GM19023 (cell line): ENCODE data around the gene PRR33.

Experiments
- ATAC-seq: cut with Tn5 transposase; IDR thresholded peaks from one replicate; pipeline ENCODE4 v1.9.1; 2021; ENCODE audit warnings: mild to moderate bottlenecking, moderate library complexity; ENCODE audit not compliant: unreplicated experiment

The PRR33 gene

DNA sequence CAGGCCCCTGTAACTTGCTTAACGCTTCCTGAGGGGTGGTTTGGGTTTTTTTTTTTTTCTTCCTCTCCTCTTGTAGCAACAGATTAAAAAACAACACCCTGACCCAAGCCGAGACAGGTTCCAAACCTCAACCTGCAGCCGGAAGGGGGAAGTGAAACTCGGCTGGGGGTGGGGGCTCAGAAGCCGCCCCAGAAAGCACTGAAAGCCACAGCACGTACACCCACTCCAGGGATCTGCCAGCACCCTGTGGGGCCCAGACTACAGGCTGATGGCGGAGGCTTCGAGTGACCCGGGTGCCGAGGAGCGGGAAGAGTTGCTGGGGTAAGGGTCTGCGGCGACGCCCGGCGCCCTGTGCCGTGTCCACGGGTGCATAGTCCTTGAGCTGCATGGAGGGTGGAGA lies 38.8 kb downstream of the PRR33 start, which contains the start of gene LSP1:
LSP1 (plus strand) TSS at position 208 of the 400 bp plus-strand sequence; CDS start at position 269, 61 bp downstream.
- ATAC-seq, result peak; percentile 47

DNA sequence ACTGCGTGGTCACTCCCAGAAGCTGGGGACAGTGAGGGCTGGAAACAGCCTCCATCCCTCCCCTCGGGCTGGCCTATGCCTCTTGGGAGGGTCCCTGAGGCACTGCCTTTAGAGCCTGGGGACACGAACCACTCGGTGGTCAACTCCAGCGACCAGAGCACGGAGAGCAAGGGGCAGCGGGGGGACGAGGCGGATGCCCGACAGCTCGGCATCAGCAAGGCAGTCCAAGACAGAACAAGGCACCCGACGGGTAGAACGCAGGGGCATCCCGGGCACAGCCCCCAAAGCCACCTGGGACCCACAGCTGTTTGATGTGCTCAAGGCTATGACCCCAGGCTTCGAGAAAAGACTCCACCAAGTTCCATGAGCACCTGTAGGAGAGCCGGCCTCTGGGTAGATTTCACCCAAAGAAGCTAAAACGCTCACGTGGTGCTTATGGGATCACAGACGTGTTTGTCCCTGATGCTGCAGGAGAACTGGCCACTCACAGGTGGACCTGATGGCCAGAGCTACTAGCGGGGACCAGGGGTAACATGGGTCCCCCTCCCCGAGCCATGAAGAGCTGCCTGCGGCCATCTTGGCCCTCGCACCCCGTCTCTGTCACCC lies 39.3 kb downstream of the PRR33 start:
- ATAC-seq, result no peak

DNA sequence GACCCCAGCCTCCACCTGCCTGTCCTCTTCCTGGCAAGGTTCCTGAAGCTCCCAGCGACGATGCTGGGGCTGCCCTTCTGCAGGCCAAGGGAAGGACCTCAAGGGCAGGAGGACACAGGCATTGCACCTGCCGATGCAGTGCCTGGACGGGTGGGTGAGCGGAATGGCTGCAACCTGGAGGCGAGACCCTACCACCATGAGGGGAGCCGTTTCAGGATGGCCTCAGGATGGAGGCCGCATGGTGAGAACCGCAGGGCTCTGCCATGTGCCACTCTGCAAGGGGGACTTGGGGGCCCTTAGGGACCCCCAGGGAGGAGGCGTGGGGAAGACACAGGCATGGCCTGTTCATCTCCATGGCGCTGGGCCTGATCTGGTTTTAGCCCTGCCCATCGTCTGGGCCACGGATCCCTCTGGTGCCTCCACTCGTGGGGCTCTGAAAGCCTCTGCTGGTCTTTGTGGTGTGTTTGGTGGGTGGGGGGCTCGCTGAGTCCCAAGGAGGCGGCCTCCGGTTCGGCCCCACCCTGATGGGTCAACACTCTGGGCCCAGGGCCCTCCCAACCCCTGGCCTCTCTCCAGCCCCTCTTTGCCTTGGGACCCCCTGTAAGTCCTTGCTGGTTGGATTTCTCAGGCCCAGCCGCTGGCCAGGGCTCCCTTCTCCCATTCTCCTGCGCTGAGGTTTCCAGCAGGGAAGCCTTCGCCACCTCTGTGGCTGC lies 40.1 kb downstream of the PRR33 start:
- ATAC-seq, result no peak

DNA sequence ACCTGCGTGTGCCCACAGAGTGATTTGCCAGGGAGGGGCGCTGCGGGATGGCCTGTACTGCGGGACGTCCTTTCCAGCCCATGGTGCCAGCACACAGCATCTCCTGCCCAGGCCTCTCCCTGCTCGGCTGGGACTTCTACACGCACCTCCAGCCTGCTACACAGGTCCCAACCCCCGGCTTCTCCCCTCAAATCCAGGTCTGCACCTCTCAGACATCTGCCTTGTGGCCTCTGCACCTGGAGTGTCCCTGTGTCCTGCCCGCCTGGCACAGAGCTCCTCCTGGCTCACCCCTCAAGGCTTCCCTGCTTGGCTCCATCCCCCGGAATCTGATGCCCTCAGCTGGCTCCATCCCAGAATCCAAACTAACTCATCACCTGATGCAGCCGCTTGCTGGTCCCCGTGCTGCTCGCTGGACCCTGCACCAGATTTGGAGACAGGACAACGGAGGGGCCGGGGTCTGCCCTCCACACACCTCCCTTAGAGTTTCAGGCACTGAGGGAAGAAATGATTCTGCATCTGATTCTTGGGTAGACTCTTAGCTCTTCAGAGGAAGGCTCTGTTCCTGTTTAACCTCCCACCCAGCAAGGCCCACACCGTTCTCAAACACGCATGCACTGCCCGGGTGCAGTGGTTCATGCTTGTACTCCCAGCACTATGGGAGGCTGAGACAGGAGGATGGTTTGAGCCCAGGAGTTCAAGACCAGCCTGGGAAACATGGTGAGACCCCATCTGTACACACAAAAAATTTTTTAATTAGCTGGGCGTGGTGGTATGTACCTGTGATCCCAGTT lies 42.9 kb downstream of the PRR33 start:
- ATAC-seq, result no peak

DNA sequence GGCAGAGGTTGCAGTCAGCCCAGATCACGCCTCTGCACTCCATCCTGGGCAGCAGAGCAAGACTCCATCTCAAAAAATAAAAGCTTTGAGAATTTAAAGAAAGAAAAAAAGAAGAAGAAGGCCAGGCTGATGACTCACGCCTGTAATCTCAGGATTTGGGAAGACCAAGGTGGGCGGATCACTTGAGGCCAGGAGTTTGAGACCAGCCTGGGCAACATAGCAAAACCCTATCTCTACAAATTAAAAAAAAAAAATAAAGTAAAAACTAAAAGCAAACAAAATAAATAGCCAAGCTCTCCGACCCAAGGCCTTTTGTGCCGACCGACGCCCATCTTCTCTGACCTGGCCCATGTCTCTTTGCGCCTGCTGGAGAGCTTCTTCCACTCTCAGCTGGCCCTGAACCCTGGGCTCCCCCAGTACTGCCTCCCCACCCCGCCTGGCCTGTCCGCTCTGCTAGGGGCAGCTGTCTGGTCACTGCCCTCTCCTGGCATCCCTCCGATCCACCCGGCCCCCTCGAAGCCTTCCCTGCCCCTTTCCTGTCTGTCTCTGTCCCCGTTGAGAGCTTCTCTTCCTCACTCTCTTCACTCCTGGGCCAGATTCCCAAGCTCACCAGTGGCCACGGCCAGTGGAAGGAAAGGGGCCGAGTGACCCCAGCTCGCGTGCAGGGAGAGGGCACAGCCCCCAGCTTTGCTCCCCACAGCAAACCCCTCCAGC lies 43.6 kb downstream of the PRR33 start:
- no peak for ATAC-seq

DNA sequence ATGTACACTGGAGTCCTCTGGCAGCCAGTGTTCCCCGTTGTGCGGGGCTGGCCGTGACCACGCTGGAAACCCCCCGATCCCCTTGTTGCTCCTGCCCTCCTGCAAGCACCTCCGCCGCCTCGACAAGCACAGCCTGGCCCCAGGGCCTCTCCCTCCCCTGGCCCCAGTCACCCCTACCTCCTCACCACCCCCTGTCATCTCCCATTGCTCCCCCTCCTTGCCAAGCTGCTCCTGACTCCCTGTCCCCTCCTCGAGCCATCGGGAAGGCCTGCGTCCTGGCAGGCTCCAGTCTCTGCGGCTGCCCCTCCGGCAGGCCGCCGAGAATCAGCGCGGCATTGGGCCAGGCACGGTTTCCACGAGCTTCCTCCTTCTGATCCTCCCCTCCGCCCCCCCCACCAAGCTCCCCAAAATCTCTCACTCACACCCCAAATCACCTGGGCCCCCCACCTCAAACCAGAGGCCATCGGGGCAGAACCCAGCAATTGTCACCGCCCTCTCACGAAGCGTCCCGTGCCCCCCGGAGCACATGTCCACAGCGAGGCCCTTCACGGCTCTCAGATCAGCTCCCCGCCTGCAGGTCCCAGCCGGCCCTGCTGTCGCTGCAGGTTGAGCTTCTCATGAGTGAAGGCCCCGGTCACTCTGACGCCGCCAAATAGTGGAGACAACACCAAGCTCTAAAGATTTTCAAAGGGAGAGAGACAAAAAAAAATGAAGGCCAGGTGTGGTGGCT lies 44.5 kb downstream of the PRR33 start:
- ATAC-seq, result no peak

DNA sequence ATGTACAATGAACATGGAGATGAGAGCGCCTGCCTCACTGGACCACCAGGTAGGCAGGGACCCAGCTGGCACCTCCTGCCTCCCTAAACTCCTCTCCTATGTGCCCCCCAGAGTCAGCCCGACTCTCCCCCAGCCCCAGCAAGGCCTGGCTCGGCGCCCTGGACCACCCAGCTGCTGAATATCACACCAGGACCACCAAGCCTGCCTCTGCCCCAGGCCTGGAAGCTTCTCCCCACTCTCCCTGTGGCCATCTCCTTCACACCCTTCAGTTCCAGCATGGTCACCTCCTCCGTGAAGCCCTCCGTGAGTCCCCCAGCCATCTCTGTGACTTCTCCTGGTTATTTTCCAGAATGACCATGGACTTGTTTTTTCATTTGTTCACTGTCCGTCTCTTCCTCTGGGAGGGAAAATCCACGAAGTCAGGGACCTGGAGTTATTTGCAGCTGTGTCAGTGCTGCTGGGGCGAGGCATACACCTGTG lies 45.2 kb downstream of the PRR33 start:
- no peak for ATAC-seq

DNA sequence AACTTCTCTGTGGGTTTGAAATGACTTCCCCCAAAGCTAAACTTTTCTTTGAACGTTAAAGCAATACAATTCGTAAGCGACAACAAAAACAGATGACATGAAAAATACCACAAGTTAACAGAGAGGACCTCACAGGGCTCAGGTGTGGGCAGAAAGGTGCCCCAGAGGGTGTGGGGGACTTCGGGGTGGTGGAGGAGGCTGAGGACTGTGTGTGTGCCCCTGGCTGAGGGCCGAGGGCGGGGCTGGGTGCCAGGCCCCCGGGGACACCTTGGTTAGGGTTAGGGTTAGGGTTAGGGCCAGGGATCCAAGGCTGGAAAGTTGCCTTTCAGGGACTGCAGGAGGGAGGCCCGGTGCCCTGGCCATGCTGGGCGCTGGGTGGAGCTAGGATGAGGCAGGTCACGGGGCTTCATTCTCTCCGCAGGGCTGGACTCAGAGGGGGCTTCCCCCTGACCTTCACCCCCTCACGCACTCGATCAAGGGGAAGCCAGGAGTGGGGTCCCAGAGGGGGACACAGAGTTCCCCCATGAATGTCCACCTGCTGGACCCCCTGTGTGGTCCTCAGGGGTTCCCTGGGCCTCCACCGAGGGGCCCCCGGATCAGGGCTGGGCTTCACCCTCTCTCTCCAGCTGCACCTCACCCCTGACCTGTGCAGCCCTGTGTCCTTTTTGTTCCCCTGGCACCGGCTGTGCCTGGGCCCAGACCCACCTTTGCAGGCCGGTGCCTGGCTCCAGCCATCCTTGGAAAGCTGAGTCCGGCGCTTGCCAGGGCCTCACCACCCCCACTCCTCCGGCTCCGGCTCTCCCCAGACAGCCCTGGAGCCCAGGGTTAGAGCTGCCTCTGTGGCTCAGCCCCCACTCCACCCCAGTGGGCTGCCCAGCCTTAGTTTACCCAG lies 45.9 kb downstream of the PRR33 start:
- no peak for ATAC-seq

DNA sequence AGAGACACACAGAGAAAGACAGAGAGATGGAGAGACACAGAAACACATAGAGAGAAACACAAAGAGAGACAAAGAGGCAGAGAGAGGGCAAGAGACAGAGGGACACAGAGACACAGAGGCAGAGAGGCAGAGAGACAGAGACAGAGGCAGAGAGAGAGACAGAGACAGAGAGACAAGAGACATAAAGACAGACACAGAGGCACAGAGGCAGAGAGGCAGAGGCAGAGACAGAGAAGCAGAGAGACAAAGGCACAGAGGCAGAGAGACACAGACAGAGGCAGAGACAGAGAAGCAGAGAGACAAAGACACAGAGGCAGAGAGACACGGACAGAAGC lies 46.6 kb downstream of the PRR33 start:
- no peak for ATAC-seq

DNA sequence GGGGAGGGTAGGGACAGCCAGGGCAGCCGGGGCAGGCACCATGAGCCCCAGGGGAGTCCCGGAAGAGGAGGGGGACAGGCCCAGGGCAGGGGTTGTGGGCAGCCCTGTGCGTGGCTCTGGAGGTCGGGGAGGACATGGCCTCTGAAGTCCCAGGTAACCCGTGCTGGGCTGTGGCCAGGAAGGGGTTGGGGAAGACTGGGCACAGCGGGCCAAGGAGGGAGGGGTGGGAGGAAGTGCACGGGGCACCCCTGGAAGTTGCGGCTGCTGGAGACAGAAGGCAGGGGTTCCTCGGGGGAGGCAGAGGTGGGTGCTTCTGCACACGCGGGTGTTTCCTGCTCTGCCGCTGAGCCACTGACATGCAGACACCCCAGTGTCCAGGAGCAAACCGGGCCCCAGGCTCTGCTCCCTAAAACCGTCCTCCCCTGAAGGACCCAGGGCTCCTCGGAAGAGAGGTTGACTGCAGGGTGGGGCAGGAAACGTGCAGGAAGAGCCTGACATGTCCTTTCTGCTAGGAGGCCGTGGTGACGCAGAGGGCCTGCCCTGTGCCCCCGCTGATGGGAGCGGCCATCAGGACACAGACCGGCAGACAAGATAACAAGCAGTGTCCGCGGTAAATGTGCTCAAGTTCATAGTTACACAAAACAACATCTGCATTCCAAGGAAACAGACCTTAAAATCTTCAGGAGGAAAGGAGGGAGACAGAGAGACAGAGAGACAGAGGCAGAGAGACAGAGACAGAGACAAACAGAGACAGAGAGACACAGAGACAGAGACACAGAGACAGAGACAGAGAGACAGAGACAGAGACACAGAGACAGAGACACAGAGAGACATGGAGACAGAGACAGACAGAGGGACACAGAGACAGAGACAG lies 47.2 kb downstream of the PRR33 start:
- no peak for ATAC-seq

DNA sequence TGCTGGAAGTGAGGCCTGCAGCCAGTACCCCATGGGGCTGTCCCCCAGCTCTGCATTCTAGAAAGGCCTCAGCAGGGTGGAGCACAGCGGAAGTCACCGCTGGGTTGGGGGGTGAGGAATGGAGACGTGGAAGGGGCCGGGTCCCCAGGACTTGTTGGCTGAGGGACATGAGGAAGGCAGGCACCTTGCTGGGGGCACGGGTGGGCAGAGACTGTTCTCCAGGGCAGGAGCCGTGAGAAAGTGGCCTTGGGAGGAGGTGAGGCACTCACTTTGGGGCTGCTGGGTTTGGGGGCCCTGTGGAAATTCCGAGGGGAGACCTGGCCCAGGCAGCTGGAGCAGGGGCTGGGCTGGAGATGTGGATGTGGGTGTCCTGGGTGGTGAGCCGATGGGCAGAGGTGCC lies 47.9 kb downstream of the PRR33 start:
- ATAC-seq, result no peak

DNA sequence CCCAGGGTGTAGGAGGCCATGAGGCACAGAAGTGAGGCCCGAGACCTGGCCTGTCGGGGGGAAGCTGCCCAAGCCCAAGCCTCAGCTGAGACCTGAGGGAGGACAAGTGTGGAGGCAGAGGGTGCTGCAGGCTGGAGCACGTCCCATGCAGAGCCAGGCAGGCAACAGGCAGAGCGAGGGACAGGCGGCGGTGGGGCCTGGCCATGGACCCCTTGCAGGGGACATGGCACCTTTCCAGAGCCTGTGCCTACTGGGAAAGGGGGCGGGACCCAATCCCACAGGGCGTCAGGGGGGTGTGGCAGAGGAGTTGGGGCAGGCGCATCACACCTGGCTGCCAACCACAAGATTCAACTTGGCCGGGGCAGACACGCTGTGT lies 48.6 kb downstream of the PRR33 start:
- ATAC-seq, result no peak

DNA sequence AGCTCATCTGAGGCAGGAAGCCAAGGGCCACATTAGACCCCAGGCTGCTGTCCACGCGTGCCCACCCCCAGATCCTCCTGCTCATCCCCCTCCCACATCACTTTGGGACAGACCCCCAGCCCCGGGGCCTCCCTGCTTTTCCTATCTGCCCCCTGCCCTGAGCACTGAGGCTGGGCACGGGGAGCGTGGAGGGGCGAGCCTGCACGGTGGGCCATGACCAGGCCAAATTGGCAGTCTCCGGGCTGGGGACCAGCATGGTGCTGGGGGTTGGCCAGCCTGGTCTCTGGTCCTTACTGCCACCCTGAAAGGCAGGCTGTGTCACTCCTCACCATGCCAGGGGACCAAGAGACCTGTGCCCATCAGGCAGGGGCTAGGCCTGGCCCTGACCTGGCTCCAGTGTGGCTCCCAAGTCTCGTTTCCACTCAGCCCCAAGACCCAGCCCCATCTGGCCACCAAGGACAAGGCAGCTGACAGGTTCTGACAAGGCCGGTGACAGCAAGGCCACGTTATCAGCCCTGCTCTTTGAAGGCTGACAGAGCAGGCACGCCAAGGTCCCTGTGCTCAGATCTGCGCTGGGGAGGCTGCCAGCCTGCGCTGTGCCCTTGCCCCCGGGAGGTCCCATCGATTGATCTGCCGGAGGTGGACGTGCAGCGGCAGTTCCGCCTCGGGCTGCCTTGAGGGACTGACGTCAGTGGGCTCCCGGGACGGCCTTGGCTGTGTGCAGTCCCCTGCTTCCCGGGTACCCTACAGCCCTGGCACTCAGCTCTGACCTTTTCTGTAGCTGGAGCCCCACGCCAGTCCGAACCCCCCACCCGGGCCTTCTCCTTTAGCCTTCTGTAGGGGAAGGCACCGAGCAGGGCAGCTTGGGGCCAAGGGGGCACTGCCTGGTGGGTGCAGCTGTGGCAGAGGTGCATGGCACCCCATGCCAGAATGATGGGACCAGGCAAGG lies 49.3 kb downstream of the PRR33 start:
- ATAC-seq, result no peak

DNA sequence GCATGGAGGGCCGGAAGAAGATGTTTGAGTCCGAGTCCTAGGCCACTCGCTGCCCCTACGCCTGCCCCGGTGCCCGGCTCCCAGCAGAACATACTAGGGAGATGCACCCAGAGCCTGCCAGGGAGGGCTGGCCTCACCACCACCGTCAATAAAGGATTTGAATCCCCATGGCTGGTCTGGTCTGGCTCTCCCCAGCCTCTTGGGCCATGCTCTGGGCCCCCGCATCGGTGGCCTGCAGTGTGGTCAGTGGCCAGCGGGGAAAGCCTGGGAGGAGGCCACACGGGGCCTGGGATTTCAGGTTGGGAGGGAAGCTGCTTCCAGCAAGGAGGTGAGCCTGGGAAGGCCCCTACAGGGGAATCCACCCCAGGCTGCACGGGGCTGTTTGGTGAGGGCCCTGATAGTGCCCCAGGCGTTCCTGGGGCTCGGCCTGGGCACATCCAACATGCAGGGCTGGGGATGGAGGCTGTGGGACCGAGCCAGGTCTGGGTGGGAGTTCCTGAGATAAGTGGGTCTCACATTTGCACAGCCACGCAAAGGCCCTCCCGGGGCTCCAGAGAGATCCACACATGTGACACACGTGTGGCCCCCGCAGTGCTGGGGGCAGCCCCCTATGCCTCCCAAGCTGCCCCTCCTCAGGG lies 50.1 kb downstream of the PRR33 start:
- ATAC-seq, result no peak

DNA sequence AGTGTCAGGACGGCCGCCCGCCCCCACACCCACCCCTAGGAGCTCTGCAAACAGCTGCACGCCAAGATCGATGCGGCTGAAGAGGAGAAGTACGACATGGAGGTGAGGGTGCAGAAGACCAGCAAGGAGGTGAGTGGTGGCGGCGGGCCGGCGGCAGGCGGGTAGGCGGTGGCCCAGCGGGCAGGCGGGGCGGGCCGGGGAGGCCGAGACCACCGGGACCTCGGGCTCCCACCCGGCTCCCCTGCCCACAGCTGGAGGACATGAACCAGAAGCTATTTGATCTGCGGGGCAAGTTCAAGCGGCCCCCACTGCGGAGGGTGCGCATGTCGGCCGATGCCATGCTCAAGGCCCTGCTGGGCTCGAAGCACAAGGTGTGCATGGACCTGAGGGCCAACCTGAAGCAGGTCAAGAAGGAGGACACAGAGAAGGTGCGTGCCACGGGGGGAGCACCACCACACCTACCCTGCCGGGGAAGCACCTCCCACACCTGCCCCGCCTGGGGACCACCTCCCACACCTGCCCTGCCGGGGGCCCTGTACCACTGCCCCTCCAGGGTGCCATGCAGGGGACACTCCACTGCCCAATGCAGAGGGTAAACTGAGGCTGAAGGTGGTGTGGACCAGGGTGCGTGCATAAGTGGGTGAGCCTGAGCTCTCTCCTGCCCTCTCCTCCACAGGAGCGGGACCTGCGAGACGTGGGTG lies 50.8 kb downstream of the PRR33 start:
- no peak for ATAC-seq

DNA sequence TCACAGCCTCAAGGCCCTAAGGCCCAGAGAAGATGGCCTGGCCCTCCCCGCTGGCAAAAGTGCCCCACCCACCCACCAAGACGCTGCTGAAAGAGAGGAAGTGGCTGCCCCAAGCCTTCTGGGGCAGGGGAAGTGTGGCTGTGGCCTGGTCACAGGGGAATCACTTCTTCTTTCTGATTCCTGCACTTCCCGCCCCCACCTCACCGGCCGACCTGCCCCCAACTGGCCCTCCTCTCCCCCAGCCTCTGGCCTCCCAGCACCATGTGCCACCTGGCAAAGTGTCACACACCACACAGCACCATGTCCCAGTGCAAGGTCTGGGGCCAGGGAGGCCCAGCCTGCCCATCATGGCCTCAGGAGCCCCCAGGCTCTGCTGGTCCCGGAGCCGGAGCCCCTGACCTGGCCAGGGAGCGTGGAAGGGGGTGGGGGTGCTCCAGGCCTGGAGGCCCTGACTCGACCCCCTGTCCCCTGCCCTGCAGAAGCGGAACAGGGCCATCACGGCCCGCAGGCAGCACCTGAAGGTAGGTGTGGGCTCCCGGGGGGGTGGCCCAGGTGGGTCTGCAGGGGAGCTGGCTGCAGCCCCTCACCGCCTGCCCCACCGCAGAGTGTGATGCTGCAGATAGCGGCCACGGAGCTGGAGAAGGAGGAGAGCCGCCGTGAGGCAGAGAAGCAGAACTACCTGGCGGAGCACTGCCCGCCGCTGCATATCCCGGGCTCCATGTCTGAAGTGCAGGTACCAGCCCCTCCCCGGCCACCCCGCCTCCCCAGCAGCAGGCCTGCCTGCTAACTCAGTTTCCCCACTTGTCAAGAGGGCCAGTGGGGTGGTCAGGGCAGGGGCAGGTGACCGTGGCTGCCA lies 51.5 kb downstream of the PRR33 start:
- no peak for ATAC-seq
